Adrenal gland (tissue), 12 donors: ENCODE measurements around the gene MST1R. TPM values are rescaled to one million over a fixed set of nuclear protein-coding genes. Genes with fewer than 3 reads are reported as not detected.

ENCODE experiments used
- DNase-seq, 7 donors: peaks; one replicate each; pipeline ENCODE4 v3.0.0-alpha.2; 2019 to 2020
- H3K27ac ChIP-seq, 5 donors: fragments of 200-600 bp; sonication (generic) in 4 of 5; 1 replicate in 3 of 5; 2 replicates in 2 of 5; pipeline versions ENCODE4 v1.5.1 to v1.8.0; 2016 to 2020; ENCODE audit warnings: mild to moderate bottlenecking in 1 of 5
- H3K27me3 ChIP-seq: fragments of 200-600 bp; 2 replicates; pipeline ENCODE4 v1.8.0; 2021
- H3K36me3 ChIP-seq, 2 donors: fragments of 200-600 bp; replicated peaks in 1 of 2; 1 replicate in 1 of 2; 2 replicates in 1 of 2; pipeline versions ENCODE4 v1.5.1 to v1.8.0; 2018 to 2022
- H3K4me1 ChIP-seq, 2 donors: fragments of 200-600 bp; replicated peaks in 1 of 2; 1 replicate in 1 of 2; 2 replicates in 1 of 2; pipeline versions ENCODE4 v1.5.1 to v1.8.0; 2018 to 2021
- H3K4me3 ChIP-seq, 4 donors: fragments of 200-600 bp; sonication (generic) in 3 of 4; one replicate each; pipeline ENCODE4 v1.5.1; 2016 to 2018
- H3K9me3 ChIP-seq, 3 donors: fragments of 200-600 bp; sonication (generic) in 1 of 3; replicated peaks in 1 of 3; 1 replicate in 2 of 3; 2 replicates in 1 of 3; pipeline versions ENCODE4 v1.5.1 to v1.8.0; 2016 to 2021
- CTCF ChIP-seq, 6 experiments: fragments of 450-650 bp in 4 of 6; fragments of 200-600 bp in 2 of 6; sonication (generic) in 1 of 6; IDR thresholded peaks; 1 replicate in 5 of 6; 2 replicates in 1 of 6; pipeline versions ENCODE4 v1.5.1 to v1.8.0; 2016 to 2021; ENCODE audit warnings: antibody characterized with exemption in 6 of 6, mild to moderate bottlenecking in 2 of 6, moderate library complexity in 1 of 6
- POLR2A ChIP-seq, 2 donors: fragments of 450-650 bp; IDR thresholded peaks; one replicate each; pipeline ENCODE4 v1.6.1; 2017; ENCODE audit warnings: antibody characterized with exemption in 2 of 2, mild to moderate bottlenecking in 2 of 2, moderate library complexity in 1 of 2
- WGBS, 4 donors: extraction: QIAGEN DNeasy Blood & Tissue Kit in 2 of 4; methylation state at CpG; one replicate each; pipeline versions ENCODE4 v1.1.5 to v1.1.7; 2013 to 2017; 5-methylcytosine and 5-hydroxymethylcytosine counted together
- intact Hi-C, 2 donors: fragments of 100-400 bp; cut with DNase I; formaldehyde crosslinking; loops; one replicate each; pipeline versions ENCODE4 v1.14.1 to v1.15.0; 2022 to 2023
- polyA plus RNA-seq, 3 donors: library from polyadenylated mRNA; stranded (reverse); fragments of 200-250 nt in 2 of 3; fragments of 350-450 nt in 1 of 3; fragmentation: Illumina TruSeq in 1 of 3; extraction: RNeasy Lipid Tissue Mini Kit (QIAGEN cat#74804) in 1 of 3; gene quantifications; one replicate each; pipeline ENCODE4 v1.2.3, GENCODE V29; 2013 to 2014
- total RNA-seq, 9 donors: library from RNA; depleted of rRNA in 4 of 9; stranded (reverse); fragments of >200 nt in 4 of 9; fragments of 120-200 nt in 1 of 9; fragmentation: NEBNext Ultra II Directional in 1 of 9; extraction: Animal tissue kit (Norgen Biotek cat#: 25700) in 1 of 9; gene quantifications; one replicate each; pipeline versions ENCODE4 v1.1.0 to v1.2.4, GENCODE V29; 2013 to 2023
- donor health status: healthy with polysubstance abuse.
- donor health status: Bipolar disorder and iron deficiency.
- donor health status: DM: yes; HTN: yes; CAD: no.
- donor health status: DM: no; HTN: no; CAD: no.
- donor health status: DM: no; HTN: no; CAD: no.
- donor health status: DM: yes; HTN: yes; CAD: no.

Gene MST1R
- total and polyA plus RNA-seq, 12 donors = 0.18 to 2.5 (median 0.65) TPM; not detected in 1

- Histone ChIP-seq H3K4me3 (no peak overlapping the region), H3K9me3 (no peaks in the 10 kb centered on the region), H3K4me1 (peaks cover 0 to 21% of the 10 kb centered on the region in 2 donors), H3K27ac (no peak overlapping the region), H3K36me3 (no peaks in the 10 kb centered on the region), H3K27me3 (no peaks in the 10 kb centered on the region)
- peak in 1 of 7 donors; percentile 36 for DNase-seq
- WGBS, 4 donors = 77 to 92% (median 83%) methylated on average over 1 of the region's 1 CpG
- TF ChIP-seq CTCF (IDR thresholded peaks at IDR 0.05) (no peak), POLR2A (IDR thresholded peaks at IDR 0.05) (no peak)
- intact Hi-C loops = no loop called here
Measured at GRCh38 chr3:49930922-49931321, 27.2 kb upstream of the MST1R start.

- Histone ChIP-seq H3K36me3 (no peaks in the 10 kb centered on the region), H3K27me3 (no peaks in the 10 kb centered on the region), H3K9me3 (no peaks in the 10 kb centered on the region), H3K27ac (peak overlapping the region in 4 of 5 donors; percentile 55 to 88 (median 72)), H3K4me3 (peak overlapping the region in 2 of 4 donors; percentile 66 to 91), H3K4me1 (peaks cover 0 to 21% of the 10 kb centered on the region in 2 donors)
- intact Hi-C loops = no loop called here
- TF ChIP-seq POLR2A (IDR thresholded peaks at IDR 0.05) = no peak
- no peak for TF ChIP-seq CTCF (IDR thresholded peaks at IDR 0.05)
- DNase-seq = no peak
- WGBS, 4 donors = 44 to 63% (median 54%) methylated on average over 16 of the region's 16 CpGs
Measured at GRCh38 chr3:49930168-49930690, 26.6 kb upstream of the MST1R start.

GRCh38 chr3:49929291-49930167 is 25.9 kb upstream of the MST1R start, which contains the start of gene MON1A:
TSS of gene MON1A (minus strand) at chr3:49929811. CDS start at chr3:49913346, 16,465 bp downstream.
- intact Hi-C loops = no loop called here
- WGBS, 4 donors = 1 to 3% (median 1%) methylated on average over 8 to 56 of the region's 56 CpGs
- TF ChIP-seq CTCF (IDR thresholded peaks at IDR 0.05) (peak in 2 of 6 experiments; percentile 26 to 35), POLR2A (IDR thresholded peaks at IDR 0.05) (peak; percentile 66 to 74)
- Histone ChIP-seq H3K27ac (peak within 1 kb of the TSS in 4 of 5 donors; percentile 55 to 88 (median 72)), H3K4me3 (peak within 1 kb of the TSS; percentile 12 to 91 (median 72)), H3K27me3 (no peaks in the 10 kb centered on the region), H3K9me3 (no peaks in the 10 kb centered on the region), H3K4me1 (peaks cover 0 to 21% of the 10 kb centered on the region in 2 donors), H3K36me3 (no peaks in the 10 kb centered on the region)
- DNase-seq = peak; percentile 95 to 98 (median 96)

GRCh38 chr3:49928481-49929017 is 24.9 kb upstream of the MST1R start:
- intact Hi-C loops = no loop called here
- Histone ChIP-seq H3K9me3 (no peaks in the 10 kb centered on the region), H3K4me1 (peaks cover 0 to 21% of the 10 kb centered on the region in 2 donors), H3K27ac (no peak overlapping the region), H3K36me3 (no peaks in the 10 kb centered on the region), H3K27me3 (no peaks in the 10 kb centered on the region), H3K4me3 (no peak overlapping the region)
- 69 to 75% (median 72%) methylated on average over 3 to 5 of the region's 5 CpGs for WGBS, 4 donors
- TF ChIP-seq CTCF (IDR thresholded peaks at IDR 0.05) (no peak), POLR2A (IDR thresholded peaks at IDR 0.05) (no peak)
- peak in 1 of 7 donors; percentile 19 for DNase-seq
